HG03469 (cell line): Measurements from ENCODE around the gene UPB1.

Experiments
- ATAC-seq: cut with Tn5 transposase; IDR thresholded peaks from one replicate; pipeline ENCODE4 v1.9.1; 2021; ENCODE audit warnings: mild to moderate bottlenecking, moderate library complexity, moderate number of reproducible peaks; ENCODE audit not compliant: unreplicated experiment

UPB1 gene

GRCh38 chr22:24503137-24503842 is 8.2 kb downstream of the UPB1 start:
- no peak for ATAC-seq

GRCh38 chr22:24503843-24504338 is 8.8 kb downstream of the UPB1 start:
- no peak for ATAC-seq

- no peak for ATAC-seq
Observed at GRCh38 chr22:24504540-24504939, 9.4 kb downstream of the UPB1 start.

GRCh38 chr22:24504956-24505736 is 10.0 kb downstream of the UPB1 start:
- no peak for ATAC-seq

GRCh38 chr22:24506802-24507438 is 11.8 kb downstream of the UPB1 start:
- ATAC-seq, result no peak

GRCh38 chr22:24507716-24508115 is 12.6 kb downstream of the UPB1 start:
- no peak for ATAC-seq

GRCh38 chr22:24510637-24511625 is 15.8 kb downstream of the UPB1 start:
- ATAC-seq, result no peak

GRCh38 chr22:24512043-24512442 is 16.9 kb downstream of the UPB1 start:
- ATAC-seq, result no peak

GRCh38 chr22:24513378-24514240 is 18.5 kb downstream of the UPB1 start:
- no peak for ATAC-seq

GRCh38 chr22:24514241-24515026 is 19.3 kb downstream of the UPB1 start:
- no peak for ATAC-seq

GRCh38 chr22:24515027-24515338 is 19.9 kb downstream of the UPB1 start:
- ATAC-seq, result no peak

- no peak for ATAC-seq
Observed at GRCh38 chr22:24516301-24516737, 21.2 kb downstream of the UPB1 start.

GRCh38 chr22:24517446-24517845 is 22.3 kb downstream of the UPB1 start:
- no peak for ATAC-seq

- no peak for ATAC-seq
Observed at GRCh38 chr22:24518228-24518627, 23.1 kb downstream of the UPB1 start.

- ATAC-seq, result no peak
Observed at GRCh38 chr22:24518771-24519485, 23.8 kb downstream of the UPB1 start.

GRCh38 chr22:24519496-24519895 is 24.4 kb downstream of the UPB1 start:
- ATAC-seq, result no peak

- ATAC-seq, result no peak
Observed at GRCh38 chr22:24521791-24522245, 26.7 kb downstream of the UPB1 start.

GRCh38 chr22:24523873-24524272 is 28.7 kb downstream of the UPB1 start:
- no peak for ATAC-seq
